Stimulated activated CD8-positive, alpha-beta memory T cell treated with anti-CD3 and anti-CD28 coated beads, Interleukin-2, amount 100 ng/mL, for 48 hours (primary cell): Measurements from ENCODE around the gene RNASE12.
A peak's percentile ranks its signal among the peaks of the same experiment; 100 is the strongest.
"Not testable (repeated sequence)": the region's sequence is repeated elsewhere in the genome, so short reads cannot be mapped to it uniquely, and the experiment has no call there.

Experiments used
- DNase-seq, 2 donors: peaks; one replicate each; pipeline ENCODE4 v3.0.0-alpha.2; 2020; ENCODE audit warnings: low read depth in 2 of 2

The RNASE12 gene, protein sequence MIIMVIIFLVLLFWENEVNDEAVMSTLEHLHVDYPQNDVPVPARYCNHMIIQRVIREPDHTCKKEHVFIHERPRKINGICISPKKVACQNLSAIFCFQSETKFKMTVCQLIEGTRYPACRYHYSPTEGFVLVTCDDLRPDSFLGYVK

DNA sequence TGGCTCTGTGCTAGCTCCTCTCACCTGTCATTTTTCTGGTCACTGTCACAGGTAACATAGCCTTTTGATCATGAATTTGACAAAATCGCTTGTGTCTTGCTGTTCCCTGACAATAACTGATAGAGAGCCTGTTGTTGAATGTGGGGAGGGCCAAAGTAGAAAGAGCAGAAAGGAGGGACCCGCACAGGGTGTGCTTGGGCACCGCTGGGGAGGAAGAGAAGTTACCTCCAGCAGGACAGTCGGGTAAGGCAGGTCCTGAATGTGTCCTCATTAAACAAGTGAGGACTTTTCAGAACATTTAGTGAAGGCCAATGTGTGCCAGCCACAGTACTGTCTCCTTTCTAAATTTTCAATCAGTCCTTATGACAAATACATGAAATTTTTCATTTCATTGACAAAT, at the start of gene RNASE12:
Gene RNASE12, minus strand, starts transcription at position 142 of the 400 bp plus-strand sequence. CDS start 653 bp downstream, outside the sequence.
- DNase-seq = no peak

DNA sequence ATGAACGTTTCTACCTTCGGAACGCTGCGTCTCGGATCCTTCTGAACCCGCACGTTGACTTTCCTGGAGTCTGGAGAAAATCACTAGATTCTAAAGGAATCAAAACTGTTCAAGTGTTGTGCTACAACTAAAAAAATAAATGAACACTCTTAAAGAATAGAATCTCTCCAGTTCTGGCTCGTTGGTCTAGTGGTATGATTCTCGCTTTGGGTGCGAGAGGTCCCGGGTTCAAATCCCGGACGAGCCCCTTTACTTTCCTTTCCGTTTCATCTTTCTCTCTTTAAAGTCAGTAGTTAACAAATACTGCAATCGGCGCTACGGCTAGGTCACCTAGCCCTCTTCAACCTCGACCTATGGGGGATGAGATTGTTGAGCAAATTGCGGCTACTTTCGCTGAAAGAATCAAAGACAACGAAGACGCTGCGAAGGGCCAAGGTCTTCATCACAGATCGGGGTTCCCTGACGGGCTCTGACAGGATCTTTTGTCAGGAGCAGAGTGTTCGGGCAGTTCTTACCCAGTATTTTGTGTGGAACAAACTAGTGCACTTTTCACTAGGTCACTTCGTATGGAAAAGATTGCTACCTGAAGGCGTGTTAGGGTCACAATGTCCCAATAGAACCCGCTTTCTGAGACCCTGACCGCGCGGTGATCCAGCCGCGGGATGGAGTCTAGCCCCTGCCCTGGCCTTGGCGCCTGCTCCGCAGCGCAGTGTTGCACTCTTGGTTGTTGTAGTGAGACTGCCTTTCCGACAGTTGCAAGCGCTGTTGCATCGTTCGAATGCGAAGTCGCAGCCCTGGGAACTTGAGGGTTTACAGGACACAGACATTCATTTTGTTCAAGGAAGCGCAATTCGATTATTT, 41.9 kb upstream of the RNASE12 start:
- DNase-seq = peak; percentile 42 to 57

DNA sequence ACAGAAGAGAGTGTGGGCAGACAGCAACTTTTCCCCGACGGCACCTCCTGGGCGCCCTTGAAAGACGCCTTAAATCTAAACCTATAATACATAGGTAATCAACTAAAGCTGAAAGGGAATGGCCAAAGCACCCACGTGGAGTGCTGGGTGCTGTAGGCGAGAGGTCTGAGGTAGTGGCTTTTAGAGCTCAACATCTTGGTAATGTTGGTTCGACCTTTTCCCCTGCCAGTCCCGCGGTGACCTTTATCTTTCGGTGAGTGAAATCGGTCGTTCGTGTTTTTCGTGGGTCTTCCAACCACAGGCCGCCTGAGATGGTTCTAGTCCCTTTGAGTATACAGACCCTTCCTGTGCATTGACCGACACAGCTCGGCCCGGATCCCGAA, 41.3 kb upstream of the RNASE12 start:
- no peak for DNase-seq

DNA sequence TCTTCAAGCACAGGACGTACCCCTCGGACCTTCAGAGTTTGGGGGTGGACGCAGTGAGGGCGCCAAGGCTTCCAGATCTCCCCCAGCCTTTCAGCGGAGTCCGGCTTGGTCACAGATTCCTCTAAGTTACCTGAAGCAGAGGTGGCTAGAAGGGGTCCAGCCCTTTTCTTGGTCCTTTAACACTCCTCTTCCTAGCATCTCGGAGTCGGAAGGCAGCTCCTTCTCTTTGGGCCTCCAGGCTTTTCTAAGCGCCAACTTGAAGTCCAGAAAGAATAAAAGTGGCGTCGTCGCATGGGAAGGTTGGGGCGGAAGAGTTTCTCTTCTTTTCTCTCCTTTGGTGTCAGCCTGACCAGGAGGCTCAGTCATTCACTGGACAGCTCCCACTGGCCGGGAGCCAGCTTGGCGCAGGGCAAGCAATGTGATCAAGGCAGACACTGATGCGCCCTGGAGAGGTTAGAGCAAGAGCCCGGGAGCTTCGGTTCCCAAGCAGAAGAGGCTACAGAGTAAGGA, 40.8 kb upstream of the RNASE12 start:
- no peak for DNase-seq

DNA sequence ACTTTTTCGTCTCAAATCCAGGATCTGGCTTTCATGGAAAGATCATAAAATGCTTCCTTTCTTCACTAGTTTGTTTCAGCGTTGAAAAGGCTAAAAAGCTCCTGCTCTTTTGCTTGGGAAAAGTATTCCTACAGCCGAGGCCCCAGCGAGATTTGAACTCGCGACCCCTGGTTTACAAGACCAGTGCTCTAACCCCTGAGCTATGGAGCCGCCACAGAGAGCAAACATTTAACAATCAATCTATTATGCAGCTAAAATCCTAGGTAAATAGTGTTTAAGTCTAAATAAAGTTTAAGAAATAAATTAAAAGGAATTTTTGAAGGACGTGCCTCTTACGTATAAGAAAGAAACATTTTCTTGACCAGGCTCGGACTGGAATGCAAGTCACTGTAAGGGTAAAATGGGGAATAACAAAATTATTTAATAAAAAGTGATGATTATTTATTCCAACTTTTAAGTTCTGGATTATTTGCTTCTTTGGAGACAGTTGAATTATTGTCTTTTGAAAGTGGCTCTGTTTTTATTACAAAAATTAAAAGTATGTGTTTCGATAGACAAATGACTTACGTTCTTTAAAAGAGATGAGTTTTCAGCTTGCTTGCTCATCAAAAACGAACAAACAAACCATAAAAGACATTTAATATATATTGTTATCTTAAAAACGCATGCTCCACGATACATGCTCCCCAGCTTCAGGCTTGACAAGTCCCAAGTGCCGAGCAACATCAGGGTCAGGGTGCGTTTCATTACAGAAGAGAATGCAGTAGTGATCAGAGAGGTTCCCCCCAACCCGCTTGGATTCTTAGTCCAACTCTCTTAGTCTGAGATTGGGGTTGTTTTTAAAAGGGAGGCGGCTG, 40.1 kb upstream of the RNASE12 start:
- DNase-seq = no peak

DNA sequence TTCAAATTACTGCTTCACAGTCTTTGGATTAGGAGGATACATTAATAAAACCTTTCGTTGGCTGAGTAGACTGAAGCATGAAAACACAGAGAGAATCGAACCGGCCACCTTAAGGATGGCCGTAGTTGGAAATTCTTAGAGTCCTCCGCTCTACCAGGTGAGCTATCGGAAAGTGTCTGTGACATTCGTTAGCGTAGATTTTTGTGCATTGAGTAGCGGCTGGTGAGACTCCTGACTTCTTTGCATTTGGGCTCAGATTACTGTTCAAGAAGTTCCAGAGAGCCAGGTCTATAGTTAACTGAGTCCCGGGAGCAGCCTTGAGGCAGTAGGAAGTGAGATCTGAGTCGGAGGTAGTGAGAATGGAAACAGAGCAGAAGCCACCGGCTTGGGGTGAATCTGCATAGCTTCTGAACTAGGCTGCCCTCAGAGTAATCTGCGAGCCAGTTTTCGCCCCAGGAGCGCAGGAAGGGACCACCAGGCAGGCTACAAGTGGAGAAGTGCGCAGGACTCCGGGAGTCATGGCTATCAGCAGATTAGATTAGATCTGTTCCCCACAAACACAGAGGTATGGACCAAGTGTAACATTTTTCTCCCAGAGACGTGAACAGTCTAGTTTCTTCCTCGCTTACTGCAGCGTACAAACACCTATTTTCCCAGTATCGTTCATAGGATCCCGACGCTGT, 39.3 kb upstream of the RNASE12 start:
- no peak for DNase-seq

DNA sequence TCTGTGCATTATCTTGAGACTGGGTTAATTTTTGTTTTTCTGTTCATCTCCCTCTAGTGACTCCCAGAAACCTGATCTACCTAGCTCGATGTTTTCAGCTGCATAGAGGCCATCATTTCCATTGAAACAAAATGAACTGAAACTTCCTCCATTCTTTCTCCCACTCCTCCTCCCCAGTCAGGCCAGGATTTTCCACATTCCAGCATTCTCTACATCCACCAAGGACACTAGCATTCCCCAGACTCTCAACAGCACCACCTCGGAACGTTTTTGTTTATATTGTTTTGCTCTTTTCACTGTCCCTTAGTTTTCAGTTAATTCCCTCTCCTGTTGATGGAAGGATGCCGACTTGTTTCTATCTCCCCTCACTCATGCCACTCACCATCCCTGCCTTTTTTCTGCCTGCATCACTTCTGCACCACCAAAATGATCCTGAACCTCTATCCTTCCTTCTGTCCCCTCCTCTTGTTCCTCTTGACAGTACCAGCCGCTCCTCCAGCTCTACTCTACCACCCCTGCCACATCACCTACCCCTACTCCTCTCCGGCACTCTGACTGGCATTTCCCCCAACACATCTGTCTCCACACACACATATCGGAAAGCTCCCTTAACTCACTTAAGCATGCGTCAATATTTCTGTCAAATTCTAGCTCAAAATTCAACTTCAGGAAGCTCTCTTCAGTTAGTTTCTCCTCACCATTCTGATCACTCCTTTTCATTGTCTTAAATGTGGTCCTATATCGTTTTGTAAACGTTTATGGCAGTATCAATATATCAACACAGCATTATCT, 37.1 kb upstream of the RNASE12 start:
- no peak for DNase-seq

DNA sequence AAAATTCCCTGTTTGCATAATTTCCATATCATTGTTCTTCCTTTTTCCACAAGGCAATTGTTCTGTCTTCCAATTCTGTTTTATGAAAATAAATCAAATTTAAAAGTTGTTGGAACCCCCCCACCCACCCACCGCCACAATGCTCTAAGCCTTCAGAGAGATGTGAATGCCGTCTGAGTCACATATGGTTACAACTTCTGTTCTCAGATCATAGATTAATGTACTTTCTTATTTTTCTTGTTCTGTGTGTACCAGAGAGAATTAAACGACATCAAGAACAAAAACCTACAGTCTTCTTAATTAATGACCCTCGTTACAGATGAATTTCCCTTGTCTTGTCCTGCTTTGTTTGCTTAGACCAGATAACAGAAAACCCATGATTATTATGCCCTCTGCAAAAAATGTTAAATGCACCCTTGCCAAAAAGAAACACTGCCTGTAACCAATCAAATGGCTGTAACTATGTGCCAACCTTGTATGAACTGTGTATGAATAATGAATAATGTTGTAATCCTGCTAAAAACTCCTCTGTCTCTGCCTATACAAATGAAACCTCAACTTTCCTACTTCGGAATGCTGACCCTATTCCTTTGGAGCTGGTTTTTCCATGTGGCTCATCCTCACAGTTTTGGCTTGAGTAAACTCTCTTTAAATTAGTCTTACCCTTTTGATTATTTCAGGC, 36.3 kb upstream of the RNASE12 start:
- DNase-seq = no peak

DNA sequence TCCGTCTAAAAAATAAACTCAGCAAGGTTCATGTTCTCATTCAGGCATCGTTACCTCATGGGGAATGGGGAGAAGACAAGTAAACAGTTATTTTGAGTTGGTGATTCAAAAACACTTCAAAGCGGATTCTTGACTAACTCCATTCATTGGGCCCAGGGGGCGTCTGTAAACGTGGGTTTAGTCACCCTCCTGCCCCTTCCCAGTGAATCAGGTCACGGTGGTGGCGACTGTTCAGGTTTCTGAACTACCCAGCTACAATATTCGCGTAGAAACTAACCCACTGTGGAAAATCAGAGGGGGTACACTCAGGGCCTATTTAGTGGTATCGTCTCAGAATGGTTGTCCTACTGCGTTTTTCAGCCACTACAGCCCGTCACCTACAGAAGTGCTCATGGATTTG, 35.1 kb upstream of the RNASE12 start:
- no peak for DNase-seq

DNA sequence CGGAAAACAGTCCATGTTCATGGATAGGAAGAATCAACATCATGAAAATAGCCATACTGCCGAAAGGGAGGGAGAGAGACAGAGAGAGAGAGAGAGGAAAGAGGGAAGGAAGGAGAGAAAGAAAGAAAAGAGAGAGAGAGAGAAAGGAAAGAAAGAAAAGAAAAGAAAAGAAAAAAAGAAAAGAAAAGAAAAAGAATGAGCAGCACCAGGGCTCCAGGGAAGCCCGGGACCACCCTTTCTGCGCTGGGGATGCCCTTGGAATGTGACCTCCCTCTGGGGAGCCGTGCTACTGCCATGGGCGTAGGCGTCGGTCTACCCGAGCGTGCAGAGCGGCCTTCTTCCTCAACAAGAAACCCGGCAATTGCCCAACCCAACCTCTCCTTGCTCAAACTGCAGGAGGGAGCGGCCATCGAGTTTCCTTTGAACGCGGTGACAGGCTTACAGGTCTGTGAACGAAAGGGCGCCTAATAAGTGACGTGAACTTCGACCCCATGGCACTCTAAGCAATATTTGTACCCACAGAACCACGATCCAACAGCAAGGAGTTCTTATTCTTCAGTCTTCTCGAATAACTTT, 33.4 kb upstream of the RNASE12 start:
- DNase-seq = no peak

DNA sequence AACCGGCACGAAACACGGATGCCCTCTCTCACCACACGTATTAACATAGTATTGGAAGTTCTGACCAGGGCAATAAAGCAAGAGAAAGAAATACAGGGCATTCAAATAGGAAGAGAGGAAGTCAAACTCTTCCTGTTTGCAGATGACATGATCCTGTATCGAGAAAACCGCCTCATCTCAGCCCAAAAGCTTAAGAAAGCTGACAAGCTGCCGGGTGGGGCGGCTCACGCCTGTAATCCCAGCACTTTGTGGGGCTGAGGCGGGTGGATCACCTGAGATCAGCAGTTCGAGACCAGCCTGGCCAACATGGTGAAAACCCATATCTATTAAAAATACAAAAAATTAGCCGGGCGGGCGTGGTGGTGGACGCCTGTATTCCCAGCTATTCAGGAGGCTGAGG, 32.6 kb upstream of the RNASE12 start:
- no peak for DNase-seq

DNA sequence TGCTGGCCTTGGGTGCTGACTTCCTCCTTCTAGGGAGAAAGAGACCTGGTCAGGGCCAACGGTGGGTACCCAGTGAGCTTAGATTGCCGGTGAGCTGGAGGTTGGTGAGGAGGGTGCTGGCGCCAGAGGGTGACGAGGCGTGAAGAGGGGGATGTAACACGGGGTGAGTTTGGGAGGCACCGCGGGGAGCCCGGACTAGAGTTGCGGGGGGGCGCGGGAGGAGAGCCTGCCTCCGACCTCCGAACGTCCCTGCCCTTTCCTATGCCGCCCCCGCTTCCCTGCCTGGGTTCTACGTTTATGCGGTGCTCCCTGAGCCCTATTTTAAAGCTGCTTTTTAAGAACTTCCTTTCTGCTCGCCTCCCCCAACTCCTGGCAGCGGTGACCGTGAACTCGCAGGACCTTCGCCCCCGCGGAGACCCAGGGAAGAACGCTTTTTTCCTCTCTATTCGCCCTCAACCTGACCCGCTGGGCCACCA, 31.7 kb upstream of the RNASE12 start:
- DNase-seq = no peak

DNA sequence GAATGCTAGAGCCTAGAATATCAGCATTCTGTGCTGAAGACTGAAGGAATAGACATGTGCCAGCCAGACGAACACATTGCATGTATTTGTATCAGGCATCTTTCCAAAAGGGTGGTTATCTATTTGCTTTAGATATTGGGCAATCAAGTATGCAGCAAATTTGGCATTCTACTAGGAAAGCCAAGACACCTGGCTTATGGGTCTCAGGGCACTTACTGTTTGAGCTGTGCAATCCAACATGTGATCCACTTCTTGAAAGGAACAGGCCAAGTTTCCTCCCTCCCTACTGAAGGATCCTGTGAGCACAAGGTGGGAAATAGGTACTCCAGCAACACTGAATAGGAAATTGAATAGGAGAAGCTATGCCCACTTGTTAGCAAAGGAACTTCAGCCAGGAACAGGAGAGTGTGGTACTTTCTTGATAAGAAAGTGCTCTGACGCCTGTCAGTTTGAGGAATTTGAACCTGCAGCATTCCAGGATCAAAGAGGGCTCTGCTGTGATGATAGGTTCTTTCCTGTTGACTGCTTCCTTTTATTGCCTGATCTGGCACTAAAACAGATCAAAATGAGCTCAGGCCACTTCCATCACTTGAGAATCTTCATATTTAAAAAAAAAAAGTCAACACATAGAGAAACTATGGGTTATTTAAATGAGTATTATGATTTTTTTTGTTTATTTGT, 29.8 kb upstream of the RNASE12 start:
- no peak for DNase-seq

DNA sequence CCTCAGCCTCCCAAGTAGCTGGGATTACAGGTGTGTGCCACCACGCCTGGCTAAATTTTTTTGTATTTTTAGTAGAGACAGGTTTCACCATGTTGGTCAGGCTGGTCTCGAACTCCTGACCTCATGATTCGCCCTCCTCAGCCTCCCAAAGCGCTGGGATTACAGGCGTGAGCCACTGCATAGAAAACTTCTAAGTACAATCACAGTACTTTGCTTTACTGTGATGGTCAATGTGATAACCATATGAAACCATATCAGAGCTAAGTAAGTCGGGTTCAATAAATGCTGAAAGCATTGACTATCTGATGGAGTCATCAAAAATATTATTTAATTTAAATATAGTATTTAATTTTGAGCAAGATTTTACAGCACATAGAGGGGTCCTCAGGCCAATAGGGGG, 28.5 kb upstream of the RNASE12 start:
- not testable (repeated sequence) for DNase-seq

DNA sequence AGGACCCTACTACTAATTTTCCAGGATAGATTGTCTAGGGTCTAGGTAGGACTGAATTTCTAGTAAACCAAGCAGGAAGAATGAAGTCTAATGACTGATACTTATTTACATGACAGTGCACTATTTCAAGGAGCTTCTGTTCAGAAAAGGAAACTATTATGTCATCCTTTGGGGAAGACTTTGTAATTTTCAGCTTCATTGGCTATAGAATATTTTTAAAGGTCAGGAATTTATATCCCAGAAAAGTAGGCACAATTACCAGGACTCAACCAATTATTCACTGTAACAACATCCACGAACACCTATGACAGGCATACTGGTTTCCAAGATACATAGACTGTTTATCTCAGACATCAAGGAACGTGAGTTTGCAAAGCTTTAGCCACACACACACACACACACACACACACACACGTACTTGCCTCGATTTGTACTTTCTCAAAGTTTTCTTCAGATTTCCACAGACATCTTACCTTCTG, 27.1 kb upstream of the RNASE12 start:
- no peak for DNase-seq

DNA sequence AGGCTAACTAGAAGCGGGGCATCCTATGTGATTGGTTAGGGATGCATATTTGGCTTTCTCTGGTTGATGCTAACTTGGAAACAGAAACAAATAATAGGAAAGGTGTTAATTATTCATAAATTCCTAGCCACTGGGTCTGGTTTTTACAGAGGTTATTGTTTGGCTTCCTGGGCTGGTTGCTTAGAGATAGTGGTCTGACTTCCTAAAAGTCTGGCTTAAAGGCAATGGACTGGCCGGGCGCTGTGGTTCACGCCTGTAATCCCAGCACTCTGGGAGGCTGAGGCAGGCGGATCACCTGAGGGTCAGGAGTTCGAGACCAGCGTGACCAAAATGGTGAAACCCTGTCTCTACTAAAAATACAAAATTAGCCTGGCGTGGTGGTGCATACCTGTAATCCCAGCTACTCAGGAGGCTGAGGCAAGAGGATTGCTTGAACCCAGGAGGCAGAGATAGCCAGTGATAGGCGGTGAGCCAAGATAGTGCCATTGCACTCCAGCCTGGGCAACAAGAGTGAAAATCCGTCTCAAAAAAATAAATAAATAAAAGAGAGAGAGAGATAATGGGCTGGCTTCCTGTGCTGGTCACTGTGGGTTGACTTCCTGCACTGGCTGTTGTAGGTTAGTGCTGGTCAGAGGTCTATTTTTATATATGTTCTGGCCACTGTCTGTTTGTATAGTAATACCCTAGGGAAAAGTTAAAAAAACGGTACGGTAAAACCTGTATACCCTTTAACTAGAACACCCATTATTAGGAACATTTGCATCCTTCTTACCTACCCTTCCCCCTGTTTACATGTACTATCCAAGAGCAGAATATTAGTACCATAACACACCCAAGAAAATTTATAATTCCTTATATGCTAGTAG, 26.2 kb upstream of the RNASE12 start:
- no peak for DNase-seq

DNA sequence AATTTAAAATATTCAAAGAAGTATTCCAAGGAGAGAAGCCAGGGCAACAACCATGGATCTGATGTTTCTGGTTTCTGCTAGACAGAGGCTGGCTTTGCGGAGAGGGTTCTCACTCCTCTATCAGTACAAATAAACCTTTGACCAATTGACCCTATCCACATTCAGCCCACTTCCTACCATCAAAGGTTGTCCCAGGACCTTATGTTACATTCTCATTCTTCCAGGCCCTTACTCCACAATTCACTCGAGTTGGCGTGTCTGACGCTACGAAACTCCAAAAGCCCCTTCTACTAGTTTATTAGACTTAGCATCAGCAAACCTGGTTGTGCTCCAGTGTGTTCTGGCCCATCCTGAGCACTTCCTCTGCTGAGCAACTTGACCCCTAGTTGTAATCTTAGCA, 24.8 kb upstream of the RNASE12 start:
- no peak for DNase-seq
